Transverse colon (tissue), 4 donors: Measurements from ENCODE around the gene STAM2.

ENCODE experiments used
- CTCF ChIP-seq, 5 experiments: fragments of 200-600 bp in 3 of 5; fragments of 450-650 bp in 2 of 5; sonication (generic) in 3 of 5; IDR thresholded peaks; 1 replicate in 2 of 5; 2 replicates in 3 of 5; pipeline ENCODE4 v1.5.1; 2016 to 2017; ENCODE audit warnings: antibody characterized with exemption in 5 of 5, inconsistent platforms in 3 of 5, mild to moderate bottlenecking in 2 of 5, moderate library complexity in 1 of 5
- EP300 ChIP-seq: sonication (generic); formaldehyde crosslinking; IDR thresholded peaks from one replicate; pipeline ENCODE4 v1.6.1; 2017; ENCODE audit warnings: antibody characterized with exemption, low read depth
- POLR2A ChIP-seq: fragments of 450-650 bp; IDR thresholded peaks from one replicate; pipeline ENCODE4 v1.6.1; 2016; ENCODE audit warnings: antibody characterized with exemption, mild to moderate bottlenecking, moderate library complexity
- POLR2AphosphoS5 ChIP-seq, 3 donors: sonication (generic); formaldehyde crosslinking; IDR thresholded peaks; one replicate each; pipeline ENCODE4 v1.6.1; 2016; ENCODE audit warnings: antibody characterized with exemption in 3 of 3

GRCh38 chr2:152201466-152201830 lies 25.9 kb upstream of the STAM2 start:
- no peak for TF ChIP-seq CTCF (IDR thresholded peaks at IDR 0.05)
- no peak for TF ChIP-seq EP300
- no peak for TF ChIP-seq POLR2A
- no peak for TF ChIP-seq POLR2AphosphoS5 (IDR thresholded peaks at IDR 0.05)
